ENCODE measurements around the gene CTRB1. TPM values are rescaled to one million over a fixed set of nuclear protein-coding genes. Genes with fewer than 3 reads are reported as not detected.

The CTRB1 gene
- total and polyA plus RNA-seq, 2 of the 8 experiments (the other 6 are each of a cell fraction or from before 2014, with no cell fraction given) = not detected

DNA sequence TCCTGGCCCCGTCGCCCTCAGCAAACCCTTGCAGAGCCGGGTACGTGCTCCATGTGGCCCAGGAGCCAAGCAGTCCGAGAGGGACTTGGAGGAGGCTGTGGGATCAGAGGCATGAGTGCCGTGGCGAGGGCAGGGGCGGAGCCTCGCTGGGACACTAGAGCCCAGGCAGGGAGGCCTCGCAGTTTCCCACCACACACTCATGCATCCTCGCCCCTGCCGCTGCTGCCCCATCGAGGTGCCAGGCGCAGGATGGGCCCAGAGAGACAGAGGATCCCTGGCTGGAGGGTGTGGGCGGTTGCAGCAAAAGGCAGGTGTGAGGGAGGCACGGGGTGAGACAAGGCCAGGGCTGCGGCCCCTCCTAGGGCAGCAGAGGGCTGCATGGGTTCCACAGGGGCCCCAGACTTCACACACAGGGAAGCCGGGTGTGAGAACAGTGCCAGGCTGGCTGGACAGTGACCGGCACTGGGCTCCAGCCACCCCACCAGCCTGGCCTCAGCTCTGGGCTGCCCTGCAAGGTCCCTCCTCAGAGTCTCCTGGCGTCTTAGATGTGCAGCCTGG is 25.0 kb downstream of the CTRB1 start:
- H3K9ac ChIP-seq (replicated peaks in 1 of 4; ENCODE audit: extremely low read depth in 1 of 4, low read depth in 3 of 4, low read length in 3 of 4) = no peak overlapping the region

More for the DNA sequence above, 25.0 kb downstream of the CTRB1 start:
- peak overlapping the region; percentile 68; the same call in 1 of the 2 replicates for H2BK12ac ChIP-seq (ENCODE audit: low read depth, low read length)
- peaks cover 39 to 53% of the 10 kb centered on the region in 2 experiments for H4K20me1 ChIP-seq (replicated peaks in 1 of 2; ENCODE audit: control insufficient read depth in 1 of 2, insufficient read depth in 2 of 2, low read length in 2 of 2)
- H3K18ac ChIP-seq (ENCODE audit: extremely low read depth, low read length) = peak overlapping the region; percentile 60; the same call in 1 of the 2 replicates
- no peaks in the 10 kb centered on the region for H3K23me2 ChIP-seq (ENCODE audit: low read depth, low read length)
- ChIA-PET POLR2A (ENCODE audit: partially characterized antibody) (interaction anchor here (1.3 to 22.7 kb wide), 3 partner anchors 6 to 190 kb away, joined by 3 to 375 read pairs (median 375); partner anchors contain the start of genes BCAR1 and CFDP1), CTCF (ENCODE audit: partially characterized antibody) (interaction anchor here (1.1 to 15.7 kb wide), 3 partner anchors 8 to 29 kb away, joined by 3 to 236 read pairs (median 3); no protein-coding TSS in a partner anchor)
- H2BK20ac ChIP-seq (ENCODE audit: low read length) = no peak overlapping the region
- 86% methylated on average over 20 of the region's 20 CpGs; no CpG with 5 or more reads in 1 of the 2 experiments for WGBS, 2 experiments (ENCODE audit: extremely low coverage in 1 of 2, insufficient coverage in 1 of 2, insufficient read length in 1 of 2, insufficient replicate concordance in 2 of 2, low coverage in 1 of 2, low lambda C conversion rate in 2 of 2, missing lambda C conversion rate in 1 of 2)
- peak overlapping the region; percentile 3 for H3K56ac ChIP-seq (replicated peaks; ENCODE audit: insufficient read length, low read depth, low read length)
- no peak for TF ChIP-seq EZH2 (IDR thresholded peaks at IDR 0.05; ENCODE audit: low read depth, low read length, severe bottlenecking)
- no peak for TF ChIP-seq TAF7 (optimal IDR thresholded peaks at IDR 0.05; ENCODE audit: borderline replicate concordance, low read depth, low read length)
- peak overlapping the region; percentile 73 for H3K27ac ChIP-seq (ENCODE audit: low read depth, low read length)
- H2BK15ac ChIP-seq (ENCODE audit: low read length) = no peak overlapping the region
- no peak overlapping the region for H3K4me2 ChIP-seq (ENCODE audit: insufficient read depth in 1 of 2, low read depth in 2 of 2, low read length in 2 of 2)
- peaks cover 10 to 97% of the 10 kb centered on the region in 2 experiments; a peak in 3 of 4 replicates for H3K79me2 ChIP-seq (ENCODE audit: control insufficient read depth in 1 of 2, insufficient read depth in 2 of 2, low read length in 2 of 2)
- no peak overlapping the region for H2AFZ ChIP-seq (ENCODE audit: low read length)
- no peak overlapping the region for H3K23ac ChIP-seq (ENCODE audit: insufficient read length)
- H4K5ac ChIP-seq (ENCODE audit: insufficient read length, low read depth, low read length) = no peak overlapping the region
- H2AK5ac ChIP-seq (ENCODE audit: low read depth, low read length) = peak overlapping the region; percentile 65
- DNase-seq (ENCODE audit: low read depth in 1 of 2, low spot score in 2 of 2) (no peak), FAIRE-seq (no peak)
- H3K4me1 ChIP-seq (replicated peaks in 1 of 4; ENCODE audit: control insufficient read depth in 3 of 4, insufficient read depth in 4 of 4, low read length in 3 of 4) = peaks cover 0 to 47% (median 35%) of the 10 kb centered on the region in 4 experiments; a peak in 6 of 7 replicates
- H3K4ac ChIP-seq (replicated peaks; ENCODE audit: insufficient read length, low read depth, low read length) = peak overlapping the region; percentile 95
- H3K9me3 ChIP-seq (ENCODE audit: insufficient read depth in 2 of 2, low read depth in 1 of 2, low read length in 1 of 2) = no peaks in the 10 kb centered on the region
- H3K14ac ChIP-seq (ENCODE audit: insufficient read length) = no peak overlapping the region
- H2BK120ac ChIP-seq (replicated peaks; ENCODE audit: low read depth, low read length) = no peak overlapping the region
- peak overlapping the region; percentile 83 for H4K91ac ChIP-seq (replicated peaks; ENCODE audit: insufficient read length, low read length)
- H3K79me1 ChIP-seq (ENCODE audit: low read depth, low read length) = peaks cover 28% of the 10 kb centered on the region
- peak overlapping the region; percentile 75 for H2BK5ac ChIP-seq (ENCODE audit: low read depth, low read length)
- no peak overlapping the region for H4K8ac ChIP-seq (ENCODE audit: extremely low read depth, insufficient read depth, low read length)
- H3K27me3 ChIP-seq (replicated peaks in 1 of 4; ENCODE audit: control insufficient read depth in 3 of 4, extremely low read depth in 1 of 4, insufficient read depth in 3 of 4, low read length in 3 of 4) = no peaks in the 10 kb centered on the region
- peaks cover 0 to 25% (median 10%) of the 10 kb centered on the region in 4 experiments; a peak in 6 of 8 replicates for H3K36me3 ChIP-seq (ENCODE audit: control insufficient read depth in 2 of 4, insufficient read depth in 4 of 4, low read length in 3 of 4)
- no peak overlapping the region for H3K4me3 ChIP-seq (ENCODE audit: extremely low read depth in 1 of 4, insufficient read depth in 2 of 4, low read depth in 3 of 4, low read length in 4 of 4)
